GM08714 (cell line): ENCODE measurements around the gene MAN1A2.
"Not testable (repeated sequence)": the region's sequence is repeated elsewhere in the genome, so short reads cannot be mapped to it uniquely, and the experiment has no call there.

Experiments
- H3K4me3 ChIP-seq: fragments of 200-500 bp; sonication (Bioruptor generic); 2 replicates; pipeline ENCODE4 v1.5.1; 2014; ENCODE audit warnings: mild to moderate bottlenecking, low read length, inconsistent platforms
- ZNF274 ChIP-seq: IDR thresholded peaks from 2 replicates; pipeline ENCODE4 v1.6.1; 2012; ENCODE audit warnings: mild to moderate bottlenecking, low read depth, low read length

The MAN1A2 gene

DNA sequence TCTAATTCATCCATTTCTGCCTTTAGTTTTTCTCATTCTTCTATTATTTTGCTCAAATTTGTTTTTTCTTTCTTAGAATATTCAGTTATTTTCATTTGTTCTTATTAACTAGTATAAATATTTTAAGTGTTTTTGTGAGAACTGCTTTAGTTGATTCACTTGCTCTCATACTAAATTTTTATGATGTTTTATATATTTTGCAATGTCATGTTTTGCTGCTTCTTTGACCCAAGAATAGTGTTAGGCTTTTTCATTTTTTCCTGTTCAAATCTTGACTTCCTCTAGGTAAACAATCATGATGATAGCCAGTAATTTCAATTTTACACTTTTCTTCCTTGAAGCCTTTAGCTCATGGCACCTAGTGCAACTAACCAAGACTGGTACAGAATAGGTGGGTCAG, 45.2 kb downstream of the MAN1A2 start:
- no peak for TF ChIP-seq ZNF274
- no peak overlapping the region for H3K4me3 ChIP-seq

DNA sequence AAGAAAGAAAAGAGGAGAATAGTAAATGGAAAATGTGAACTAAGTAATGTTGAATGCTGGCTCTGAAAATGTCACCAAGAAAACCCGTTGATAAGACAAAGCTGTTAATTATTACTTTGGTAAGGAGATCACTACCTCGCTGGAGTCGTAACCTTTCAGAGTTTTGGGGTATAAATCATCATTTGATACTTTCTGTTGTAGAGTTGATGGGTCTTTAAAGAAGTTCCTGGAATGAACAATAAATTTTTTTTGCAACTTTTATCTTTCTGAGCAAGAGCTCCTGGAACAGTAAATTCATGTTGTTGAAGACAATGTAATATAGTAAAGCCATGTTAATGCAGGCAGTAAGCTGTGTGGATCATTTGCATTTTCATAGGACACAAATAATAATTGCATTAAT, 46.2 kb downstream of the MAN1A2 start:
- no peak overlapping the region for H3K4me3 ChIP-seq
- no peak for TF ChIP-seq ZNF274

DNA sequence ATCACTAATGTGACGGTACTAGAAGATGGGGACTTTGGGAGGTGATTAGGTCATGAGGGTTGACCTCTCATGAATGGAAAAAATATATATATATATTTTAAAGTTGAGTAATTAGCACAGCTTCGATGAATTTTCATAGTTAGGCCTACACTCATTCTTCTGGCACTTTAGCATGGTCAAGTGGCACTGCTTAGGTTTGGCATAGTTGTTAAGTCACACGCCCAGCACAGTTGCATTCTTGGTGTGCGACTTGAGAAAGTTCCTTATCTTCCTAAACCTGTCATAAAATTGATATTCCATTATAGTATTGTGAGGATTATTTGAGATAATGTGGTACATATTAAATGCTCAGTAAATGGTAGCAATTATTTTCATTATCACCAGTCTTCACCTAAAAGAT, 47.7 kb downstream of the MAN1A2 start:
- no peak for TF ChIP-seq ZNF274
- H3K4me3 ChIP-seq: no peak overlapping the region

DNA sequence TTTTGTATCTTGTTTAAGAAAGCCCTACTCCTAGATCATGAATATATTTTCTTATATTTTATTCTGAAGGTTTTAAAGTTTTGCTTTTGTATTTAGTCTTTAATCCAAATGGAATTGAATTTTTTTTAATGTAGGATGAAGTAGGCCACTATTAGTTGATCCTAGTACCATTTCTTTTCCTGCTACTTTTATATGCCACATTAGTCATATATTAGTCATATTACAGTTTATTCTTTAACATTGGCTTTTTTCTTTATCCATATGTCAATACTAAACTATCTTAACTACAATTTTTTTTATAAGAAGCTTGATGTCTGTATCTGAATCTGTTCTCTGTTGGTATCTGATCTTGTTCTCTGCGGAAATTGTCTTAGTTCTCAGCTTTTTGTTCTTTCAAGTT, 48.8 kb downstream of the MAN1A2 start:
- H3K4me3 ChIP-seq: no peak overlapping the region
- no peak for TF ChIP-seq ZNF274

DNA sequence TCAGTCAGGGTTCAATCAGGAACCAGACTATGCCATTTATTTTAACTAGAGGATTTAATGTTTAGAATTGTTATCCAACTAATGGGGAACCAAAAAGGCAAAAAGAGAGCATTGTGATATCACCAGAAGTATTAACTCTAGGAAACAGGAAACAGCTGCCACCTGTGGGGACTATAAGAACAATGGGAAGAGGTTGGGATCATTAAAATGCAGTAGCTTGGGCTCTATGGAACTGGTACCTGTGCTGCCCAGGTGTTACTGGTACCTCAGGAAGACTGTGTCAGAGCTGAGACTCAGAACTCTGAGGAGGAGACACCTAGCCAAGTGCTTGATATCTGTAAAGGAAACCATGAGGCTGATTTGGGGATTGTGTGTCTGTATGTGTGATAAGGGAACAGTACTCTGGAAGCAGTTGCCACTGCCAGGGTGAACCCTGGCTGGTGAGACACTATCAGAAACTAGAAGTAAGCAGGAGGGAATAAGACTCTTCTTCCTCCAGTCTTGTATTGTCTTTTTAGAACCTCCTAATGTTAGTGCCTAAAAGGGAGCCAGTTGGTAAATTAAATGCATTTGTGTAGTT, 49.4 kb downstream of the MAN1A2 start:
- no peak for TF ChIP-seq ZNF274
- H3K4me3 ChIP-seq: no peak overlapping the region

DNA sequence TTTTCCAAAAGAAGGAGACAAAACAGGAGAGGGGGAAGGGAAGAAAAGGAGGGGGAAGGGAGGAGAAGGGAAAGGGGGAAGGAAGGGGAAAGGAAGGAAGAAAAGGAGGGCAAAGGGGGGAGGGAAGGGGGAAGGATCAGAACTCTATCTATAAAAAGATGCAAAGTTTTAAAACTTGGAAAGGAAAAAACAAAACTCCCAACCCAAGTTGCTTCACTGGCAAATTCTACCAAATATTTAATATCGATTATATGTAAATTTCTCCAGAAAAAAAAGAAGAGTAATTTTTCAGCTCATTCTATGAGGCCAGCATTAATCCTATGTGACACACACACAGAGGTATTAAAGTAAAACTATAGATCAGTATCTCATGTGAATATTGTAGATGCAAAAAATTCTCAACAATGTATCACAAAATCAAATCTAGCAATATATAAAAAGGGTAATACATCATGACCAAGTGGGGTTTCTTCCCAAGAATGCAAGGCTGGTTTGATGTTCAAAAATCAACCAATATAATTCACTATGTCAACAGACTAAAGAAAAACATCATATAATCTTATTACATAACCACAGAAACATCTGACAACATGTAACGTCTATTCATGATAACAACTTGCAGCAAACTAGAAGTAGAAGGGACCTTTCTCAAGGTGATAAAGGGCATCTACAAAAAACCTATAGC, 57.9 kb downstream of the MAN1A2 start:
- H3K4me3 ChIP-seq: no peak overlapping the region
- TF ChIP-seq ZNF274: no peak

DNA sequence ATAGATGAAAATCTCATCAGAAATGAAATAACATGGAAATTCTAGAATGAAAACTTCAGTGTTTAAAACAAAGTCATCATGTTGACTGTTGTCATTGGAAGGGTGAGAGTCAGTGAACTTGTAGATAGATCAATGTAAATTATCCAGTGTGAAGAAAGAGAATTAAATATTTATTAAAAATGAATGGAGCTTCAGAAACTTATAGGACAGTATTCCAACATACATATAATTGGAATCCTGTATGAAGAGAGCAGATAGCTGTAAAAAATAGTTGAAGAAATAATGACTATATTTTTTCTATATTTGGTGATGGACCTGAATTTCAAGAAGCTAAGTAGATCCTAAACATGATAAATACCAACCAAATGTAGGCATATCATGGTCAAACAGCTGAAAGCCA, 60.0 kb downstream of the MAN1A2 start:
- no peak for TF ChIP-seq ZNF274
- no peak overlapping the region for H3K4me3 ChIP-seq

DNA sequence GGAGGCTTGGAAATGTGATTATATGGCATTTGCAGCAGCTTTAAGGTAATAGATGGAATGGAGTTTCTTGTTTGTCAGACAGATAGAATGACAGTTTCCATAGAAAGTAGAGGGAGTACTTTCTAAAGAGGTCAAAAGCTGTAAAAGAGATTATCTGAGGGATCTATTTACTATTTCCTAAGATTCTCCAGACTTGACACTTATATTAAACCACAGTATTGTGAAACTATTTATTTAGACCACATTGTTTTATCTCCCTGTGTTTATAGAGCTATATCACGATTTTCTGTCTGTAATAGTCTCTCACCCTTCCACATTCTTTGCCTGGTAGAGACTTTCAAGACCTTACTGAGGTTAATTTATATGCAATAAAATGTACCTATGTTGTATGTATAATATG, 66.7 kb downstream of the MAN1A2 start:
- no peak for TF ChIP-seq ZNF274
- H3K4me3 ChIP-seq: no peak overlapping the region

DNA sequence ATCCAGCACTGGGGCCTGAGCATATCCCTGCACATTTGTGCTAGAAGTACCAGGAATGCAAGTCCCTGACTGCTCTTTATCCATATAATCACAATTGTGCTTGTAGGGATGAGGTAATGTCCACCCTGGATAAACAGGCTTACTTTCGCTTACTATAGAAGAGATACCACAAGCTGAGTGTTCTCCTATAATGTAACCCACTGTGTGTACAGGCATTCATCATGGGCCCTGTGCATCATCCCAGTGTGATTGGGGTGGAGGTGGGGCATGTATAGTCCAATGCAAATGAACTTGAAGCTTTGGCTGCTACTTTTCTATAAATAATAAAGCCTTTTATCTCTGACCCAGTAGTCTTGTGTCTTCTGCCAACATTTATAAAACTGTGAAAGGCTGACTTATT, 69.3 kb downstream of the MAN1A2 start:
- H3K4me3 ChIP-seq: no peak overlapping the region
- TF ChIP-seq ZNF274: no peak

DNA sequence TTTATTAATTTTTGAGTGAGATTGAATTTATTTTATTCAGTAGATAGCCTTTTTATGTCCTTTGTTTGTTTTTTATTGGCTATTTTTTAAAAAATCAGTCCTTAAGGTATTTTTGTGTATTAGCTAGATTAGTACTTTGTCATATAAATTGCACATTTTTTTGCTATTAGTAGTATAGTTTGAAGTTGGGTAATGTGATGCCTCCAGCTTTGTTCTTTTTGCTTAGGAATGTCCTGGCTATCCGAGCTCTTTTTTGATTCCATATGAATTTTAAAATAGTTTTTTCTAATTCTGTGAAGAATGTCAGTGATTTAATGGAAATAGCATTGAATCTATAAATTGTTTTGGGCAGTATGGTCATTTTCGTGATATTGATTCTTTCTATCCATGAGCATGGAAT, 80.4 kb downstream of the MAN1A2 start:
- no peak overlapping the region for H3K4me3 ChIP-seq
- TF ChIP-seq ZNF274: no peak

DNA sequence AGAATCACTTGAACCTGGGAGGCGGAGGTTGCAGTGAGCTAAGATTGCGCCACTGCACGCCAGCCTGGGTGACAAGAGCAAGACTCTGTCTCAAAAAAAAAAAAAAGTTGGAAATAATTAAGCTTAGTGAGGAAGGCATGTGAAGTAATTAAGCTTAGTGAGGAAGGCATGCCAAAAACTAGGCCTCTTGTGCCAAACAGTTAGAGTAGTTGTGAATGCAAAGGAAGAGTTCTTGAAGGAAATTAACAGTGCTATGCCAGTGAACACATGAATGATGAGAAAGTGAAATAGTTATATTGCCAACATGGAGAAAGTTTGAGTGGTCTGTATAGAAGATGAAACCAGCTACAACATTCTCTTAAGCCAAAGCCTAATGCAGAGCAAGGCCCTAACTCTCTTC, 85.0 kb downstream of the MAN1A2 start:
- H3K4me3 ChIP-seq: no peak overlapping the region
- TF ChIP-seq ZNF274: no peak

DNA sequence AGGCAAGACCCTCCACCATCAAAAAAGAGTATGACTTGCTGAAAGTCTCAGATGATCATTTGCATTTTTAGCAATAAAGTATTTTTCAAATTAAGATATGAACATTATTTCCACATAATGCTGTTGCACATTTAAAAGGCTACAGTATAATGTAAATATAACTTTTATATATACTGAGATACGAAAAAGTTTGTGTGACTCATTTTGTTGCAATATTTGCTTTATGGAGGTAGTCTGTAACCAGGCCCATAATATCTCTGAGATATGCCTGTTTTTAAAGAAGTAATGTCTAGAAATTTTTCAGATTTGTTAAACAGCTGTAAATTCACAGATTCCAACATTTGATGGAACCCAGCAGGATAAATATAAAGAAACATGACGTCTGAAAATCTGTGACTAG, 86.7 kb downstream of the MAN1A2 start:
- no peak for TF ChIP-seq ZNF274

DNA sequence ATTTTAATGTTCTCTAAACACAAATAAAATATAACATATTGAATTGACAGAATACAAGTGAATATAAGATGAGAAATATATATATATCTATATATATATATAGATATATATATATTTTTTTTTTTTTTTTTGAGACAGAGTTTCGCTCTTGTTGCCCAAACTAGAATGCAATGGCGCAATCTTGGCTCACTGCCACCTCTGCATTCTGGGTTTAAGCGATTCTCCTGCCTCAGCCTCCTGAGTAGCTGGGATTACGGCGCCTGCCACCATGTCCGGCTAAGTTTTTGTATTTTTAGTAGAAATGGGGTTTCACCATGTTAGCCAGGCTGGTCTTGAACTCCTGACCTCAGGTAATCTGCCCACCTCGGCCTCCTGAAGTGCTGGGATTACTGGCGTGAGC, 91.2 kb downstream of the MAN1A2 start:
- H3K4me3 ChIP-seq: not testable (repeated sequence)

More for the DNA sequence above, 86.7 kb downstream of the MAN1A2 start:
- H3K4me3 ChIP-seq: no peak overlapping the region

DNA sequence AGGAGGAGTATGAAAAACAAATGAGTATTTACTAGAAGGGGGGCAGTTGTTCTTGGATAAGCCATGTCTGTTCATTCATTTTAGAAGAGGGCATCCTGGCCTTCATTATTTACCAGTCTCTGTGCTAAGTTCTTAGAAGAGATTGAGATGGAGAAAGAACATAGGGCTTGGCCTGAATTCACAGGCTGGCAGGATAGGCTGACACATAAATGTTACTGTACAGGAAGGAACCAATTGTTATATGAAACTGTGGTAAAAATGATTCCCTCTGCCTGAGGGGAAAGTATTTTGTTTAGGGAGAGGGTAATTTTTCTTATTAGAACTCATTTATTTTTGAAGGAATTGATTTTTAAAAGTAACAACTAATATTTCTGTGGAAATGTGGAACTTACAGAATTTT, 99.5 kb downstream of the MAN1A2 start:
- TF ChIP-seq ZNF274: no peak

DNA sequence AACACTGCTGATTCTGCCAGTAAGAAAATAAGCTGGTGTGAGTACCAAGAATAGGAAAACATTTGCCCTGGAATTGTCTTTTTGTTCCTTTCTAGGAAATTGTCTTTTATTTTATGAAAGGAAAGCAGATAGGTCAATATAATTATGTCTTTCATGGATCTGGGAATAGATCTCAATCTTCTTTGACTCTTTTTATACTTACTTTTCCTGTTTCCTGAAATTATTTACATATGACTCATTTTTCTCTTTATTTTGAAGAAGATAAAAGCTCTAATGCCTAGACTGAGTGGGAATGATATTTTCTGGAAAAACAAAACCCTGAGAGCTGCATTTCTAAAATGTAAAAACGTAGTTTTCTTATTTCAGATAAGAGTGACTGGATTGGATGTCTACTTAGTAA, 100.1 kb downstream of the MAN1A2 start:
- no peak overlapping the region for H3K4me3 ChIP-seq
- TF ChIP-seq ZNF274: no peak

More for the DNA sequence above, 99.5 kb downstream of the MAN1A2 start:
- H3K4me3 ChIP-seq: no peak overlapping the region

DNA sequence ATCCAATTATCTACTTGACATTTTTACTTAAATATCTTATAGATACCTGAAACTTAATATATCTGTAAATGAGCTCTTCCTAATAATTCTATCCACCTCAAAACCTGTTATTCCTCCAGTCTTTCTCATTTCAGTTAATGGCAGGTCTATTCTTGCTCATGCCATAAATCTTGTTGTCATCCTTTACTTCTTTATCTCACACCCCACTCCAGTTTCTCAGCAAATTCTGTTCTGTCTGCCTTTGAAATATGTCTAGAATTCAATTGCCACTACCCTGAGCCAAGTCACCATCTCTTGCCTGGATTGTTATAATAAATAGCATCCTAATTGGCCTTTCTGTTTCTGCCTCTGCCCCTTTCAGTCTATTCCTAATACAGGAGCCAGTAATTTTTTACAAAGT, 105.8 kb downstream of the MAN1A2 start:
- no peak overlapping the region for H3K4me3 ChIP-seq
- TF ChIP-seq ZNF274: no peak

DNA sequence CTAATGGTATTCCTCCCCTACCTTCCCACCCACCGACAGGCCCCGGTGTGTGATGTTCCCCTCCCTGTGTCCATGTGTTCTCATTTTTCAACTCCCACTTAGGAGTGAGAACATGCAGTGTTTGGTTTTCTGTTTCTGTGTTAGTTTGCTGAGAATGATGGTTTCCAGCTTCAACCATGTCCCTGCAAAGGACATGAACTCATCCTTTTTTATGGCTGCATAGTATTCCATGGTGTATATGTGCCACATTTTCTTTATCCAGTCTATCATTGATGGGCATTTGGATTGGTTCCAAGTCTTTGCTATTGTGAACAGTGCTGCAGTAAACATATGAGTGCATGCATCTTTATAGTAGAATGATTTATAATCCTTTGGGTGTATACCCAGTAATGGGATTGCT, 108.2 kb downstream of the MAN1A2 start:
- not testable (repeated sequence) for H3K4me3 ChIP-seq
